Activated CD4-positive, alpha-beta T cell treated with anti-CD3 and anti-CD28 coated beads, Interleukin-2, amount 50 U/mL, for 48 hours (primary cell): ENCODE measurements around the gene RPTOR.
"Not testable (repeated sequence)": the region's sequence is repeated elsewhere in the genome, so short reads cannot be mapped to it uniquely, and the experiment has no call there.

Experiments
- DNase-seq, 2 experiments: peaks; one replicate each; pipeline ENCODE4 v3.0.0-alpha.2; 2020

RPTOR gene

DNA sequence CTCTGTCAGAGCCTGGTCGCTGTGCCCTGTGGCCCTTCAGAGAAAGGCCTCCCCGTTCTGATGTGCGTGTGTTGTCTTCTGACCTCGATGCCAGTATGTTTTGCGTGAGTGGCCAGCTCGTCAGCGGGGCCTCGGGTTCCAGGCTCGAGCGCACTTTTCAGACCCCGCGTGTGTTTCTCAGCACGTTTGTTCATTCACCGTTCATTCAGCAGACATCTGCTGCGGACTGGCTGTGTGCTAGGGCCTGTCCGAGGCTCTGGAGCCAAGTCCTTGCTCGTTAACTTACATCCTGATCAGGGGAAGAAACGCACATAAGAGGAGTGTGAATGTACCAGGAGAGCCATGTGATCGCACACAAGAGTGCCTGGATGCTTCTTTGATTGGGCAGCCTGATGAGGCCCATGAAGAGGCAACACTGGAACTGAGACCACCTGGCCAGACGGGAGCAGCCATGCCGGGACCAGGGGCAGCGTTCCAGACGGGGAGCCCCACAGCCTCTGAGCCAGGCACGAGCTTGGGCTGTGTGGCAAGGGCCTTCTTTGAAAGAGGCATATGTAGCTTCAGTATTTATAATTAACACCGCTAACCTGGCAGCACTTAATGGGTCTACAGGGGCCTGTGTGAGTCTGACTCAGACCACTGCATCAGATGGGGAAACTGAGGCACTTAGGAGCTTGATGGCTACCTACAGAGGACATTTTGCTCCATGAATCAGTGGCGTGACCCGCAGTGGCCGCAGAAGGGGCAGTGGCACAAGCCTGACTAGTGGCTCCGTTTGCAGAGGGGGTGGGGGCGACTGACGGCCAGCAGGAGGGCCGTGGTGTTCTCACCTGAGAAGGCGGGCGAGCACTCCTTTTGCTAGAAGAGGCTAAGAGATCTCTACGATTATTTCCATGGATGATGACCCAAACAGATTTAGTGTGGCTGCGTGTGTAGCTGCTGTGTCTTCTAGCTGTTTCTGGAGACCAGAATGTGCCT is 259.1 kb downstream of the RPTOR start:
- DNase-seq: no peak

DNA sequence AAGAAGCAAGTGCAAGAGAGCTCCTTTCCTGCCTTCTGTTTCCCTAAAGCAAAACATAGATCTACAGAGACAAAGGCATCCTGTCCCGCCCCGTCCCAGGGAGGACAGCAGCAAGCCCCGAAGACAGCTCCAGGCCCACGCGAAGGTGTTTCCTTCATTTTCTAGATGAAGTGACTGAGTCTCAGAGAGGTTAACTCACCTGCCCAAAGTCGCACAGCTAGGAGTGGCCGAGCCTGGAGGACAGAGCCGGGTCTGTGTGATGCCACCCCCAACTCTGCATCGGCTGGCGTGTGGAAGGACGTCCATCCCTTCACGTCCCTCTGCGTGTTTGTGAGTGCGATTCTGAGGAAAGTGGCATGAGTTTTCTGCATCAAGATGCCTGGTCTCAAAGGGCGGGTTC is 259.8 kb downstream of the RPTOR start:
- DNase-seq: no peak

DNA sequence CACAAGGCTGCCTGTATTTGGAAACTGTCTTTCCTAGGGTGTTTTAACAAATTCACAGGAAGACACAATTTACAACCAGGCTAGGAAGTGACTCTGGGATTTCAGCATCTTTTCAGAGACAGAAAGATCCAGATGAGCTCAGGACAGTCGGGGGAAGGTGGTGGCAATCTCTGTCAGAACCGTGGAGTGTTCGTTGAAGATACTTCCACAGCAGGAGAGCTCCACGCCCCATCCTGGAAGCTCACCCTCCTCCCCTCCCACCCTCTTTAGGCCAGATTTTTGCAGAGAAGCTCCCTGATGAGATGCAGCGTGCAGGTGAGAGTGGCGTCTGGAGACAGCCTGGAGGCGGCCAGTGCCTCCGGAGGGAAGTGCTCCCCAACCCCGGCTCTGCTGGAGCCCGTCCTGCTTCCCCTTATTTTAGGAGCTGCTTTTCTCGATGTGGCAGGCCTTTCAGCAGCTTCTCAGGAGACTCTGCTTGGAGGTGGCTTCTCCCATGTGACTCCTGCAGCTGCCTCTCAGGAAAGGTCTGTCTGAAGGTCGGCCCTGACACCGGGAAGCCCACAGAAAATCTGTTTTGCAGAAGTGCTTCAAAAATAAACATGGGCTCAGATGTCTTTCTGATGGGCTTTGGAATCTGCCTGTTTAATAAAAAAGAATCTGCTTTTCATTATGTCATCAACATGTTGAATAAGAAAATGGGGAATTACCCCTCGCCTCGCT is 260.6 kb downstream of the RPTOR start:
- DNase-seq: no peak

DNA sequence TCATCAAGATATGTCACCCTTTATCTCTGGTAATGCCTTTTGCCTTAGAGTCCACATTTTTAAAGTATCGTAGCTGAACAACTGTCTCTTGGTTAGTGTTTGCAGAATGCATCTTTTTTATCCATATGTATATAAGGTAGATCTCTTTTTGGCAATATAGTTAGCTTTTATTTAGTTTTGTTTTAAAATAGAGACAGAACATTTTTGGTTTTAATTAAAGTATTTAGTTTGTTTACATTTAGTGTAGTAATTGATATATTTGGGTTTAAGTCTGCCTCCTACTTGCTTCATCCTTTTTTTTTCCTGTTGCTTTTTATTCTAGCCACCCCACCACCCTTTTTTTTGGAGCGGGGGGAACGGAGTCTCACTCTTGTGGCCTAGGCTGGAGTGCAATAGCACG is 262.4 kb downstream of the RPTOR start:
- no peak for DNase-seq

DNA sequence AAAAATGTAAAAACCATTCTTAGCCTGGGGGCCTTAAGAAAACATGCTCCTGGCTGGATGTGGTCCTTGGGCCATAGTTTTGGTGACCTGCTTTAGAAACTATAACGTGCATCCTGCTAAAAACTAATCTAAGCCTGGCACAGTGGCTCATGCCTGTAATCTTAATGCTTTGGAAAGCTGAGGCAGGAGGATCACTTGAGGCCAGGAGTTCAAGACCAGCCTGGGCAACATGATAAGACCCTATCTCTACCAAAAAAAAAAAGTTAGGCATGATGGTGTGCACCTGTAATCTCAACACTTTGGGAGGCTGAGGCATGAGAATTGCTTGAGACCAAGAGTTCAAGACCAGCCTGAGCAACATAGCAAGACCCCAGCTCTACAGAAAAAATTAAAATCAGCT is 263.2 kb downstream of the RPTOR start:
- no peak for DNase-seq

DNA sequence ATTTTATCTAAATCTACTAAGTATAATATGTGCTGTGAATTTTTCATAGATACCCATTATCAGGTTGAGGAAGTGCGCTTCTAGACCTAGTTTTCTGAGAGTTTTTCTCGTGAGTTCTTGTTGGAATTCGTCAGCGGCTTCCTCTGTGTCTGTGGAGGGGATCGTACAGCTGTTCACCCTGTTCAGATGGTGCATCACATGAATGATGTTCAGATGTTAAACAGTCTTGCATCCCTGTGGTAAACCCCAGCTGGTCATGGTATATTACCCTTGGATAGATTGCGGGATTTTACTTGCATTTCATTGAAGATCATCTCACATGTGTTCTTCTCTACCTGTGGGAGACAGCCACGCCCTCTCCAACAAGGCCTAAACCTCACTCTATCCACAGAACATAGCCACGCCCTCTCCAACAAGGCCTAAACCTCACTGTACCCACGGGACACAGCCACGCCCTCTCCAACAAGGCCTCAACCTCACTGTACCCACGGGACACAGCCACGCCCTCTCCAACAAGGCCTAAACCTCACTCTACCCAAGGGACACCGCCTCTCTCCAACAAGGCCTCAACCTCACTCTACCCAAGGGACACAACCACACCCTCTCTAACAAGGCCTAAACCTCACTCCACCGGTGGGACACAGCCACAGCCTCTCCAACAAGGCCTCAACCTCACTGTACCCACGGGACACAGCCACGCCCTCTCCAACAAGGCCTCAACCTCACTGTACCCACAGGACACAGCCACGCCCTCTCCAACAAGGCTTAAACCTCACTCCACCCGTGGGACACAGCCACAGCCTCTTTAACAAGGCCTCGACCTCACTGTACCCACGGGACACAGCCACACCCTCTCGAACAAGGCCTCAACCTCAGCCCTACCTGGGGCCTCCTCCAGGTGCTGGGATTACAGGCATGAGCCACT is 266.8 kb downstream of the RPTOR start:
- no peak for DNase-seq

DNA sequence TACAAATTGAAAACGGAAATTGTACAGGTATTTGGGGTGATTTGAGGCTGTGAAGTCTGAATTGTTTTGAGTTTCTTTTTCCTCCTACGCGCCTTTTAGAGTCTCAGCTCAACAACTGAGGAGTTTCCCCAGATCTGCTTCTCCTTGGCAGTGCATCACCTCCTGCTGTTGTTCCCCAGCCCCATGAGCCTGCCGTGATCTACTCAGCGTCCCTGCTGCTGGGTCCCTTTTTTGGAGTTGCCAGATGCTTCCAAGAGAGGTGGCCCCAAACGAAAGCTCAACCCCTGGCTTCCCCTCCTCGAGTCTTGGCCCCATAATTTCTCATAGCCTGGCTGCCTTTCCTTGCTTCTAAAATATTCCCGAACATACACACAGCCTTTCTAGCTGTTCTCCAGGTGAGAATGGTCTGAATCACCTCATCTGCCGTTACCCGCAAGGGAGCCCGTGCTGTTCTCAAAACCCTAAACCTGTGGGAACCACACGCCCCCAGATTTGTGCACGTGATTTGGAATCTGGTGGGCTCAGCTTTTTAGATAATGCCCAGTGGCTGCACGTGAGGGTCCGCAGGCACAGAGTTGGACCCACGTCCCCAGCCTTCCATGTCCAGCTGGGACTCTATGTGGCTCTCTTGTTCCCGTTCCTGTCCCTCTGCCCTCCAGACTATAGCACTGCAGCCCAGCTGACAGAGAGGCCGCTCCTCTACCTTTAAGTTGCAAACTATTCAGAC is 267.9 kb downstream of the RPTOR start:
- DNase-seq: peak in 1 of 2 experiments; percentile 49

DNA sequence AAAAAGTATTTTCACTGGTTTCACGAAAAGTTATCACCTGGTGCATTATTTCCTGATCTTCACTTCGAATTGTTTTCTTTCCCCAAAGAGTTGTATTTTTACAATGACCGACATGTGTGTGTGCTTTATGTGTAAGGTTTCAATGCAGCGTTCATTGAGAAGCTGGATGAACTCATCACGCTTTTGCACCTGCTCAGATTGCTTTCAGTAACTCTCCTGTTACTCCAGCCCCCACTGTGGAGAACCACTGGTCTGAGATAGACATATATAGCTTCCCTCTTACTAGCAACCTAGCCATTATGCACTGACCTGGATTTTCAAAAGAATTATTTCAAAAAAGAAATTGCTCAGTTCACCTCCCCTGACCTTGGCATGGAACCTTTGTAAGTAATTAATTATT is 268.7 kb downstream of the RPTOR start:
- DNase-seq: no peak

DNA sequence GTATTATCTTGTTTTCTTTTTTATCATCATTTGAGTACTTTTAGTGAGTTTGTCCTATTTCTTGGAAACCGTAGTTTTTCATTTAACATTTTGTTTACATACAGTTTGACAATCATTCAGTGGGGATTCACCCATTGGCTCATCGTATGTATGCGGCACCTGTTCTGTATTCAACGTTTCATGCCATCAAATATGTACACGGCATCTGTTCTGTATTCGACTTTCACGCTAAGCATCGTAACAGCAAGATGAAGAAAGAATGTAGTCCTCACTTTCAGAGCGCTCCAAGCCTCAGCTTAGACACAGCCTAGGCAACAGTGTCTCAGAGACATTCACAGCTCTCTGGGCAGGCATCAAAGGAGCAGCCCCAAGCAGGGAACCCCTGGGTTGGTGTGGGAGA is 269.9 kb downstream of the RPTOR start:
- DNase-seq: no peak

DNA sequence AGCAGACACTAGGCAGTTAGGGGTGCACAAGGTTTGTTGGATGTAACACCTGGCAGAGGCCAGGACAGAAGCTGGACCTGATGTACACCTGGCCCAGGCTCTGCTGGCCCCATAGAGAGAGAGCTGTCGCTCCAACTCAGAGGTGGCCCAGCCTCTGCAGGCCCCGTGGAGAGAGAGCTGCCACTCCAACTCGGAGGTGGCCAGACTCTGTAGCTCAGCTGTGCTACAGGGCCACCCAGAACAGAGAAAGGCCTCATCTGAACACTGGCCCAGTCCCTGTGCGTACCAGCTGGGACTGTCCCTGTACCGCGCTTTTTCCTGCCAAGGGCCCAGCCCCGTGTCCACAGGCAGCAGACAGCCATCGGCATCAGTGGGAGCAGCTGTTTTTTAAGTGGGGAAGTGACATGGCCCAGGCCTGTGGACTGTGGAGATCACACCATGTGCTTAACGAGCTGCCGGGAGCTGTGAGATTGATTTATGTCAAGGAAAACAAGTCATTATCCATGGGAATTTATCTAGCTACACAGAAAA is 270.6 kb downstream of the RPTOR start:
- no peak for DNase-seq

DNA sequence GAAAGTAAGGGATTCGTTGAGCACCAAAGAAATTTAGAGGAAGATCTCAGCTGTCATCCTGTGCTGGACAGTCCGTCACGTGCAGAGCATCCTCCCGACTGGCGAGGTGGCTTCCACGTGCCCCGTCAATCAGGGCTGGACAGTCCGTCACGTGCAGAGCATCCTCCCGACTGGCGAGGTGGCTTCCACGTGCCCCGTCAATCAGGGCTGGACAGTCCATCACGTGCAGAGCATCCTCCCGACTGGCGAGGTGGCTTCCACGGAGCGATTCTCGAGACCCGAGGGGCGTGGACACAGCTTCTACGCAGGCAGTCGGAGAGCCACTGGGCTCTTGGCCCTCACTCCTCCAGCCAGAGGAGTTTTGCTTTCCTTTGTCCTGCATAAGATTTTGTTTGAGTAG is 271.1 kb downstream of the RPTOR start:
- DNase-seq: not testable (repeated sequence)

DNA sequence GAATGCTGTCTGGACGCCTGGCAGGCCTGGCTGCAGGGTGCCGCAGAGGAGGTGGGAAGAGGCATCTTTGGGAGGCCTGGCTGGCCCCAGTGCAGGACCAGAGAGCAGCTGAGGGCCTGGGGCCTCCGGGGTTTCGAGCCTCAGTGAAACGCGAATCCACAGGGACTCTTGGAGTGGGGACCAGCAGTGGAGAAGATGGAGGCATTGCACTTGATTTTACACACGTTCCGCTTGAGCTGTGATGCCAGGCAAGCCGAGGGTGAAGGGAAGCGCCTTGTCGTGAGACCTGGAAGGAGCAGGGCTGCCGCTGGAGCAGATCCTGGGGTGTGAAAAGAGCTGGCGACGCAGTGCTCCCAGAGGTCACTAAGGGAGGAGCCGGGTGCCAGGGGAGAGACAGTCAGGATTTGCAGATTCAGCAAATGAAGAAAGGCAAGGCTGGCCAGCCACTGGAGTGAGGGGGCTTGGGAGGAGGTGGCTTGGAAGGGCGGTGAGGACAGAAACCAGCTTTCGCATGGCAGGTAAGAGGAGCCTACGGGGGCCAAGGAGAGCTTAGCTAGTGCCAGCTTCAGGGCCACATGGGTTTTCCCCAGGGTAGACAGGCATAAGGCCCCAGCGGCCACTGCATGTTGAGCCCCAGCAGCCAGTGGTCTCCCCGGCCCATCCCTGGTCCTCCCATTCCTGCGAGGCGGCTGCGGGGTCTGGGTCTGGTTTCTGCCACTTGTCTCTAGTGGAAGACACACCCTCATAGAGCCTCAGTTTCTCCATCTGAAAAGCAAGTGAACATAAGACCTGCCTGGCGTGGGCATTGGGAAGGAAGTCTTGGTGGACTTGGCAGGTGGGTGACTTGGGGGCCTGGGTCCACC is 271.8 kb downstream of the RPTOR start:
- no peak for DNase-seq

DNA sequence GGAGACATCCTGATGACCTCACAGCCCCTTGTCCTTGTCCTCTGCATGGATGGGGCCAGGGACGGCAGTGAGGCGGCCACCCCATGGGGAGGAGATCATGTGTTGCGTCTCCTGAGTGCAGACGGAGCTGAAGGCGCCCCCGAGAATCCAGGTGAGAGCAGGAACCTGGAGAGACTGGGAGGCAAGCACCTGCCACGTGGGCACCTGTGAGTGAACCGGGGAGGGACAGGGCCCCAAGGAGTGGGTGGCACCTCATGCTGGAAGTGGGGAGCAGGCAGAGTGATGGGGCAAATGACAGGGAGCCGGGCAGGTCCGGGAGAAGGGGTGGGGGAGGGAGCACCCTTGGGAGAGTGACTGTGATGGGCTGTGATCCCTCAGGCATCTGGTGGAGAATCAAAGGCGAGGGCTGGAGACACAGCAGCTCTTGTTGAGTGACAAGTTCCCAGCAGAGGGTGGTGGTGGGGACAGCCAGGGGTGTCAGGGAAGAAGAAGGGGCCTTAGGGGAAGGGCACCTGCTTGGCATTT is 272.7 kb downstream of the RPTOR start:
- no peak for DNase-seq

DNA sequence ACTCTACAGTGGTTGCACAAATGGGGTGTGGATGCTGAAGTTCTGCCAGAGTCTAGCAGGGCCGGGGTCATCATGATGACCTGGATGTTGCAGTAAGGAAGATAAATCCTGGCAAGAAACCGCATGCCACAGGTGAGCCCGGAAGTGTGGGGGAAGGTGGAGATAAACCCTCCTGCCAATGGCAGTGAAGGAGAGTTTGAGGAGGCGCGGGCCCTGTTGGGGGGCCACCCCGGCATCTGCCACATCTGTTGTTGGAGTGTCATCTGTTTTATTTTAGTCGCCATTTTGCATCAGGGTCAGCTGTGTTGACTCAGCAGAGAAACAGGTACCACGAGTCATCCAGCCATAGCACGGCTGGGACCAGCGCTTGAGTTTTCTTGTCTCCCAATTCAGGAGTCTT is 273.2 kb downstream of the RPTOR start:
- DNase-seq: no peak

DNA sequence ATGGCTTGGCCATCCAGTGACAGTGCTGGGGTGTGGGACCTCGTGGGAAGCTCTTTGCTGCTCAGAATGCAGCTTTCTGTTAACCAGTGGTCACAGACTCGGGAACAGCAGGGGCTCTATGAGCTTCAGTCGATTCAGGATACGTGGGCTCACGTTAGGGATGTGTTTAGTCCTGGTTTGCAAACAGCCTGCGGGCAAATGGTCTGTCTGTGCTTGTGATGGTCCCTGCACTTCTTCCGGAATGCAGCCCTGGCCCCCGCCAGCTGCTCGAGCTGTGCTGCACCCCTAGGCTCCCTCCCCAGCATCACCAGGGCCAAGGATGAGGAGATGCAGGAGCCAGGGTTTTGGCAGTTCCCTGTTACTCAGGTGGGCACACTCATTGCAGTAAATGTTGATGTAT is 274.2 kb downstream of the RPTOR start:
- DNase-seq: no peak

DNA sequence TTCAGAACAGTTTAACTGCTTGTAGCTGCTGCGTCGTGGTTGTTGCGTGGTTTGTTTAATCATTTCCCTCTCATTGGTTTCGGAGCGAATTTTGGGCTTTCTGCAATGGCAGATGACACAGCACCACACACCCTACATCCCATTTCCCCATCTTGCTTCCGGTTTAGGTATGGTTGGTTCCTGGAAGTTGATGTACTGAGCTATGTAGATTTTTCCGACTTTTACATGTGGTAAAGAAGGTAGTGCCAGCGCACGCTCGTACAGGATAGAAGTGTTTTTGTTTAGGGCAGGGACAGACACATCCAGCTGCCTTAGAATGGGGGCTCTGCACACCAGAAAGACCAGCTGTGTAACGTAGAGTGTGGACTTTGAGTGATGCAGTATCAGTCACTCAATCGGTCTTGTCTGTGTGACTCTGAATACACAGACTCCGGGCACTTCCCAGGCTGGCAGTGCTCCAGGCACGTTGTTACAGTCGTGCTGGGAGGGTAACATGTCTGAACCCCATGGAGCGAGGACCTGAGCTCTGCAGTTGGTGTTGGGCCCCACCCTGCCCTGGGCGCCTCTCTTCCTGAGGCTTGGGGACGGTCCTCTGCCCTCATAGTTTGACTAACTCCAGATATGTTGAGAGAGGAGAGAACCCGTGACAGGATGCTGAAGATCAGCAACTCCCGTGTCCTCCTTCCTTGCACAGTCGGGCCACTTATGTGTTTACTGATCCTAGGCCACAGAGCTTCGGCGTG is 275.0 kb downstream of the RPTOR start:
- DNase-seq: peak; percentile 18 to 30

DNA sequence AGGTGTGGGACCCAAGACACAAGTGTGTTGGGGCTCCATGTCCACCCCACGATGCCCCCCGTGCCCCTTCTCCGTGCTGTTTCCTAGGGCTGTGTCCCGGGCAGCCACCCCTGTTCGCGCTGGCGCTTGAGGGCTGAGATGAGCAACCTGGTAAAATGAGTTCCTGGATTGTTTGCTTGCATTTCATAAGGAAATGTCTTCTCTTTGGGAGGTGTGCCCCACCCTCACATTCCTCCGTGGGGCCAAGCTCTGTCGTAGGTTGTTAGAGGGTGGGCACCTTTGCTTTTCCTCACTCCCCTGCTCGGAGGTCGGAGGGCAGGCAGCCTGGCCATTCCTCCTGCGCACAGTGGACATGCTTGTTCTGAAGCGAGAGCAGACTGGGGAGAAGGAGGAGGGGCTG is 275.7 kb downstream of the RPTOR start:
- no peak for DNase-seq

DNA sequence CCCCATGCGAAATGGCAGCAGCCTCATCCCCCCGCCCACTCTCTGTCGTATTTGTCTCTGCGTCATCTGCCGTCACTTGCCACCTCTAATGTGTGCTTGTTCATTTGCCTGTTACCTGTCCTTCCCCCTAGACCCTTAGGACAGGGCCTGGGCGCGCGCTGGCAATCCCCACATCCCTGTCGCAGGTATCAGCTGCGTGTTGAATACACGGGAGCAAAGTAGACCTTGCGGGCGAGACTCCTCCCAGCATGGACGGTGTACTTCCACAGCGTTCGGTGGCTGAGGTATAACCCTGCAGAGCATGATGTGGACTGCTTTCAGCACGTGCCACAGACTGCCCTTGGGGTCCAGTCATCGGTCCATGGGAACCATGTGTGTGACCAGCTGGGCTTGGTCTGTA is 276.9 kb downstream of the RPTOR start:
- no peak for DNase-seq

DNA sequence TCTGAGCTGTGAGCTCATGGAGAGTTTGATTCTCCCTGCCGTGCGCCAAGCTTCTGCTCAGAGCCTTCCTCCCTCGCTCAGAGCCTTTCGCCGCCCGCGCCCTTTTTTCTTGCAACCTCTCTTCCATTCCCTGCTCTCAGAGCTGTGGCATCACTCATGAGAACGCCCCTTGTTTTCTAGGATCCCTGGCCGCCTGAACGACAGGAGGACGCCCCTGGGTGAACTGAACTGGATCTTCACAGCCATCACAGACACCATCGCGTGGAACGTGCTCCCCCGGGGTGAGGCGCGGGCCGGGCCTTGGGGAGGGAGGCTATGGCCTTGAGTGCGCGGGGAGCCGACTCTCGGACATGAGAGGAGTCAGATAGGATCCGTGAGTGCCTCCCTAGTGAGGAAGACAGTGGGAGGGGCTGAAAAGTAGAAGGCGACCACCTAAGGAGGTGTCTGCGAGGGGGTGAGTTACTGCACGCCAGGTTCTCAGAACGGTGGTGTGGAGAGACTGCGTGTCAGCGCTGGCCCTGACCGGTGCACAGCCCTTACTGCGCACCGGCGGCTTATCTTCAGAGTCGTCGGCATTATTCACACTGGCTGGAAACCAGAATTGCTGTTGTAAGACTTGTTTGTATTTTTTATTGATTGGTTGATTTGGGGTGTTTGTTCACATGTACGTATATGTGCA is 277.5 kb downstream of the RPTOR start:
- DNase-seq: no peak
